ENCODE results near the gene NDUFAF3.

Gene NDUFAF3

DNA sequence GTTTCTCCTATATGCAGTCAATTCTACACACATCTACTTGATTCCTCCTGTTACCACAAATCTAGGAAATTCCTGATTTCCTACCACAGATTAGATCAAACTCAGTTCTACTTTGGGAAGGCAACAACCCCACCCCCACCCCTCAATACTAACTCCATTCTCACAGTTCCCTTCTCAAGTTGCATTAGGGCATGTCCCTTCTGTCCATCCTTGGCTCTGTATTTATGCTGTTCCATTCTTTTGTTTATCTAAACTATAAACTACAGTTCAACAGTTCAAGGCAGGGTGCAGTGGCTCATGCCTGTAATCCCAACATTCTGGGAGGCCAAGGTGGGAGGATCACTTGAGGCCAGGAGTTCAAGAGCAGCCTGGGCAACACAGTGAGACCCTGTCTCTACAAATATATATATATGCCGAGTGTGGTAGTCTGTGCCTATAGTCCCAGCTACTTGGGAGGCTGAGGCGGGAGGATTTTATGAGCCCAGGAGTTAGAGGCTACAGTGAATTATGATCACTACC is 32.5 kb downstream of the NDUFAF3 start:
- no peak for DNase-seq

DNA sequence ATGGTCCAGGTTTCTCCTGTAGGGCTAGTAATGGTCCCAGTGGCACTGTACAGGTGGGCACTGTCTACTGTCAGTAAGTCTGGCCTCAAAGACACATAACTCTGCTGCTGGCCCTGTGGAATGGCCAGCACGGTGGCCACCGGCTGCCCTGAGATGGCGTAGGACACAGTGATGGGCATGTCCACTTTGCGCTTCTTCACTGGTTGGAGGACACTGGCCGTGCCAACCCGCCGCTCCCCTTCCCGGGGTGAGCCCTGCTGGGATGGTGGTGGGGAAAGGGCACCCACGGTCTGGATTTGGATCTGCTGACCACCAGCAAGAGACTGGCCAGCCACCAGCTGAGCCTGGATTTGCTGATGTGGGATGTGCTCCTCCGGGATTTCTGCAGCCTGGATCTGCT is 35.3 kb downstream of the NDUFAF3 start:
- no peak for DNase-seq

DNA sequence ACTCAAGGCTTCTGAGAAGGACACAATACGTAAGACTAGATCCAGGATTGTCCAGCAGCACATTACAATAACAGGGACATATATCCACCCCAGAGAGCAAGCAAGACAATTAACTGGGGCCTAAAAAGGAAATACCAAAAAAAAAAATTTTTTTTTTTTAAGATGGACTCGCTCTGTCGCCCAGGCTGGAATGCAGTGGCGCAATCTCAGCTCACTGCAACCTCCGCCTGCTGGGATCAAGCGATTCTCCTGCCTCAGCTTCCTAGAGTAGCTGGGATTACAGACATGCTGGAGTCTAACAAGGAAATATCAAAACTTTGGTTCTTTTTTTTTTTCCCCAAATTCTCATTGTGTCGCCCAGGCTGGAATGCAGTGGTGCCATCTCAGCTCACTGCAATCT is 36.1 kb downstream of the NDUFAF3 start:
- no peak for DNase-seq
